ENCODE data around the gene ABCA13. TPM values are rescaled to one million over a fixed set of nuclear protein-coding genes. Genes with fewer than 3 reads are reported as not detected.
"Not testable (repeated sequence)": the region's sequence is repeated elsewhere in the genome, so short reads cannot be mapped to it uniquely, and the experiment has no call there.

ABCA13 gene
- total RNA-seq, 4 donors from 2014 or later = under 0.01 to 0.54 (median 0.04) TPM; not detected in 1

DNA sequence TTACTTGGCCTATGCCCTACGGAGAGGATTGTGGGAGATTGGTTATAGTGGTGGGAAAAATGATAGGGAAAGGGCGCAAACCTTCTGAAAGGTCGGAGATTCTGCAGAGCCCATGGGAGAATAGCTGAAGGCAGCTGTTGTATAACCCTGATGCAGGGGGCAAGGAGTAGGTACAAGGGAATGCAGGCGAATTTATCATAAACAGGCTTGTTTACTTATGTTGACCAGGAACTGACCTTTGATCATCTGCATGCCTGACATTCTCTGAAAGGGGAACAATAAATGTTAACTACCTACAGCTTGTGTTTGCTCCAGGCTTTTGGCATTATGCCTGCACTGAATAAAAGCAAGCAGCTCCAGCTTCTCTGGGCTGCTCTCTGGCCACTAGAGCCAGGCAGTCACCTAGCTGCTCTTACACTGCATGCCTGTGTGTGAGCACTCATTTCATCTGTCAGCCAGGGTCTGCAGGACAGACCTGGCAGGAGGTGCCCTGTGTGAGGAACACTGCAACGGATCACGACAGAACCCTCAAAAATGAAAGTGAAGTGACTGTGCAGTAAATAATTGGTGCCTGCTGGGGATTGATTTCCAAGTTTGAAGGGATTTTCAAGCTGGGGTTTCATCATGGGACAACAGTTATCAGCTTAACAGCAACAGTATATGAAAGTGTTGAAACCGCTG is 31.1 kb upstream of the ABCA13 start:
- 76 to 79% methylated on average over 6 of the region's 7 CpGs for WGBS, 2 donors (ENCODE audit: low coverage in 1 of 2)
- no peak for ATAC-seq

DNA sequence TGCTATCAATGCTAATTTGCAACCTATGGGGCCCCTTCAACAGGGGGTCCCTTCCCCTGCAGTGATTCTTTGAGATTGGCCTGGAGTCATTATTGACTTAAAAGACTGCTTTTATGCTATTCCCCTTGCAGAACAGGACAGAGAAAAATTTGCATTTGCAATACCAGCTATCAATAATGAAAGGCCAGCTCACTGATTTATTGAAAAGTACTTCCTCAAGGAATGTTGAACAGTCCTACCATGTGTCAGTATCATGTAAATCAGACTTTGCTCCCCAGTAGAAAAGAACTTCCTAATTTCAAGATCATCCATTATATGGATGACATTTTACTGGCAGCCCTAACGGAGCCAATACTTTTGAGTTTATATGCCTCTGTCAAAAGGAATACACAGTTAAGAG is 29.7 kb upstream of the ABCA13 start:
- Histone ChIP-seq H3K4me1 (peaks cover 0 to 9% (median 0%) of the 10 kb centered on the region in 3 donors), H3K27me3 (no peaks in the 10 kb centered on the region), H3K27ac (no peak overlapping the region), H3K4me3 (no peak overlapping the region), H3K36me3 (no peaks in the 10 kb centered on the region), H3K9me3 (no peaks in the 10 kb centered on the region)
- no peak for TF ChIP-seq EP300 (IDR thresholded peaks at IDR 0.05)
- TF ChIP-seq POLR2AphosphoS5 (IDR thresholded peaks at IDR 0.05) = no peak
- TF ChIP-seq POLR2A (IDR thresholded peaks at IDR 0.05) = no peak
- TF ChIP-seq, protein P1, sequence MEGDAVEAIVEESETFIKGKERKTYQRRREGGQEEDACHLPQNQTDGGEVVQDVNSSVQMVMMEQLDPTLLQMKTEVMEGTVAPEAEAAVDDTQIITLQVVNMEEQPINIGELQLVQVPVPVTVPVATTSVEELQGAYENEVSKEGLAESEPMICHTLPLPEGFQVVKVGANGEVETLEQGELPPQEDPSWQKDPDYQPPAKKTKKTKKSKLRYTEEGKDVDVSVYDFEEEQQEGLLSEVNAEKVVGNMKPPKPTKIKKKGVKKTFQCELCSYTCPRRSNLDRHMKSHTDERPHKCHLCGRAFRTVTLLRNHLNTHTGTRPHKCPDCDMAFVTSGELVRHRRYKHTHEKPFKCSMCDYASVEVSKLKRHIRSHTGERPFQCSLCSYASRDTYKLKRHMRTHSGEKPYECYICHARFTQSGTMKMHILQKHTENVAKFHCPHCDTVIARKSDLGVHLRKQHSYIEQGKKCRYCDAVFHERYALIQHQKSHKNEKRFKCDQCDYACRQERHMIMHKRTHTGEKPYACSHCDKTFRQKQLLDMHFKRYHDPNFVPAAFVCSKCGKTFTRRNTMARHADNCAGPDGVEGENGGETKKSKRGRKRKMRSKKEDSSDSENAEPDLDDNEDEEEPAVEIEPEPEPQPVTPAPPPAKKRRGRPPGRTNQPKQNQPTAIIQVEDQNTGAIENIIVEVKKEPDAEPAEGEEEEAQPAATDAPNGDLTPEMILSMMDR (IDR thresholded peaks at IDR 0.05) = no peak
- WGBS, 2 donors (ENCODE audit: low coverage in 1 of 2) = 14 to 20% methylated on average over 1 of the region's 1 CpG
- no peak for ATAC-seq

More for the DNA sequence above, 31.1 kb upstream of the ABCA13 start:
- Histone ChIP-seq H3K4me1 (peaks cover 0 to 9% (median 0%) of the 10 kb centered on the region in 3 donors), H3K4me3 (no peak overlapping the region), H3K27ac (no peak overlapping the region), H3K27me3 (no peaks in the 10 kb centered on the region), H3K9me3 (no peaks in the 10 kb centered on the region), H3K36me3 (no peaks in the 10 kb centered on the region)
- TF ChIP-seq POLR2AphosphoS5 (IDR thresholded peaks at IDR 0.05) (no peak), EP300 (IDR thresholded peaks at IDR 0.05) (no peak), POLR2A (IDR thresholded peaks at IDR 0.05) (no peak)
- TF ChIP-seq, protein P1 (IDR thresholded peaks at IDR 0.05) = no peak

DNA sequence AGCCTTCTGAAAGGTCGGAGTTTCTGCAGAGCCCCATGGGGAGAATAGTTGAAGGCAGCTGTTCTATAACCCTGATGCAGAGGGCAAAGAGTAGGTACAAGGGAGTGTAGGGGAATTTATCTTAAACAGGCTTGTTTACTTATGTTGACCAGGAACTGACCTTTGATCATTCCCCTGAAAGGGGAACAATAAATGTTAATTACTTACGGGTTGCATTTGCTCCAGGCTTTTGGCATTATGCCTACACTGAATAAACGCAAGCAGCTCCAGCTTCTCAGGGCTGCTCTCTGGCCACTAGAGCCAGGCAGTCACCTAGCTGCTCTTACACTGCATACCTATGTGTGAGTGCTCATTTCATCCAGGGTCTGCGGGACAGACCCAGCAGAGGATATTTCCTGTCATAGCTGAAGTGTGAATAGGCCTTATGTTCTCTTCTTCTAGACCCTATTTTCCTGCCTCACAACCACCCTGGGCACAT is 26.9 kb upstream of the ABCA13 start:
- H3K4me1 ChIP-seq = peaks cover 0 to 9% (median 0%) of the 10 kb centered on the region in 3 donors
- TF ChIP-seq EP300 (IDR thresholded peaks at IDR 0.05) (no peak), POLR2A (IDR thresholded peaks at IDR 0.05) (no peak), POLR2AphosphoS5 (IDR thresholded peaks at IDR 0.05) (no peak)
- TF ChIP-seq, protein P1 (IDR thresholded peaks at IDR 0.05) = no peak
- H3K9me3 ChIP-seq = no peaks in the 10 kb centered on the region
- peaks cover 9% of the 10 kb centered on the region for H3K27me3 ChIP-seq
- no peaks in the 10 kb centered on the region for H3K36me3 ChIP-seq
- no peak overlapping the region for H3K27ac ChIP-seq
- no peak overlapping the region for H3K4me3 ChIP-seq
- 39 to 47% methylated on average over 4 of the region's 4 CpGs for whole genome bisulfite sequencing, 2 donors (ENCODE audit: low coverage in 1 of 2)
- ATAC-seq = no peak

DNA sequence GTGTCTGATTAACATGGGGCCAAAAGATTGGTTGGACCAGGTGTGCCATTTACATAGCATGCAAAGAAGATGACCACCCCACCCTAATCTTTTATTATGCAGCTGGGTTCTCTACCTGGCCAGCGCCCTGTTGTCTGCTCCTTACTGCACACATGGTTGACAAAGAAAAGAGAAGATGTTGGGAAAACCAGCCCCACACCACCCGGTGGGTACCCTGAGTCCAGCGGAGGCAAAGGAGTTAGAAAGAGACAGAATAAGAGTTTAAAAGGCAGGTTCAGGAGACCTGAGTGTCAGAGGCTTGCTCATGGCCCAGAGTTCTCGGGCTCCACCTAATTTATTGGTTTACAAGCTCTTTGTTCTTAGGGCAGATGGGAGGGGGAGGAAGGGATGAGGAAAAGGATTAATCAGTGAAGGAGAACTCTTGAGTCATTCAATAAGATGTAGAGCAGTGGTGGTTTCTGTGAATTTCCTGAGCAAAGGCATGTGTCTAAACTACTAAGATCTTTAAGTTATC is 24.1 kb upstream of the ABCA13 start:
- H3K9me3 ChIP-seq = no peaks in the 10 kb centered on the region
- TF ChIP-seq POLR2A (IDR thresholded peaks at IDR 0.05) (no peak), EP300 (IDR thresholded peaks at IDR 0.05) (no peak), POLR2AphosphoS5 (IDR thresholded peaks at IDR 0.05) (no peak)
- TF ChIP-seq, protein P1 (IDR thresholded peaks at IDR 0.05) = no peak
- H3K4me1 ChIP-seq = no peaks in the 10 kb centered on the region
- ATAC-seq = no peak
- no peak overlapping the region for H3K4me3 ChIP-seq
- H3K27ac ChIP-seq = no peak overlapping the region
- 69 to 93% methylated on average over 4 of the region's 4 CpGs for WGBS, 2 donors (ENCODE audit: low coverage in 1 of 2)
- H3K36me3 ChIP-seq = no peaks in the 10 kb centered on the region
- peaks cover 9% of the 10 kb centered on the region for H3K27me3 ChIP-seq

DNA sequence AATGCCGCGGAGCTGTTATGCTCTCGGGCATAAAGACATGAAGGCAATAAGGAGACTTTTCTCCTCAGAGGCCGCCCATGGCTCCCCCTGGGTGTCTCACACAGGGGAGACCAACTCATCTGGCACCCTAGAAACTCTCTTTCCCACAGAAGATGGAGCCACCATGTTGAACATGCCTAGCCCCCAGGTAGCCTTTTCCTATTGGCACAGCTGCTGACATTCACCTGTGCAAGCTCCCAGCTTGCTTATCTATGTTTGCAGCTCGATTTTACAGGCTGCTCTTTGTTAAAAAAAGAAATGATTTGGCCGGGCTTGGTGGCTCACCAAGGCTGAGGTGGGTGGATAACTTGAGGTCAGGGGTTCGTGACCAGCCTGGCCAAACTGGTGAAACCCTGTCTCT is 23.6 kb upstream of the ABCA13 start:
- not testable (repeated sequence) for H3K4me1 ChIP-seq, H3K27me3 ChIP-seq, ATAC-seq, H3K27ac ChIP-seq, H3K9me3 ChIP-seq, H3K4me3 ChIP-seq, H3K36me3 ChIP-seq
- WGBS, 2 donors (ENCODE audit: low coverage in 1 of 2) = 65% methylated on average over 7 of the region's 7 CpGs; no CpG with 5 or more reads in 1 of the 2 donors

Measured in gastroesophageal sphincter (tissue), 4 donors.